Neuronal stem cell (in vitro differentiated cells): Measurements from ENCODE around the gene FAM227B.

Experiments used
- DNase-seq: peaks from one replicate; pipeline ENCODE4 v3.0.0-alpha.2; 2013; ENCODE audit warnings: low spot score
- H2AFZ ChIP-seq: one replicate; pipeline ENCODE4 v1.6.1; 2013; ENCODE audit warnings: mild to moderate bottlenecking, low read length, inconsistent platforms
- H2AK5ac ChIP-seq: 2 replicates; pipeline ENCODE4 v1.6.1; 2013; ENCODE audit warnings: low read depth, mild to moderate bottlenecking, inconsistent platforms, low read length, moderate library complexity, mixed read lengths
- H2BK120ac ChIP-seq: 2 replicates; pipeline ENCODE4 v1.6.1; 2013; ENCODE audit warnings: low read depth, mild to moderate bottlenecking, inconsistent platforms, low read length, moderate library complexity, mixed read lengths
- H2BK12ac ChIP-seq: one replicate; pipeline ENCODE4 v1.6.1; 2013; ENCODE audit warnings: low read length, inconsistent platforms
- H2BK15ac ChIP-seq: 2 replicates; pipeline ENCODE4 v1.6.1; 2013; ENCODE audit warnings: mild to moderate bottlenecking, low read length, inconsistent platforms, mixed read lengths
- H2BK5ac ChIP-seq: one replicate; pipeline ENCODE4 v1.6.1; 2013; ENCODE audit warnings: inconsistent platforms, mild to moderate bottlenecking, low read length, moderate library complexity
- H3K14ac ChIP-seq: one replicate; pipeline ENCODE4 v1.6.1; 2013; ENCODE audit warnings: low read length, inconsistent platforms
- H3K18ac ChIP-seq: 2 replicates; pipeline ENCODE4 v1.6.1; 2013; ENCODE audit warnings: low read length, inconsistent platforms
- H3K23ac ChIP-seq: 2 replicates; pipeline ENCODE4 v1.6.1; 2013; ENCODE audit warnings: low read depth, mild to moderate bottlenecking, mixed read lengths, low read length, inconsistent platforms; ENCODE audit not compliant: poor library complexity
- H3K27ac ChIP-seq: replicated peaks from 3 replicates; pipeline ENCODE4 v1.5.1; 2013; ENCODE audit warnings: low read length, inconsistent platforms
- H3K27me3 ChIP-seq, 3 experiments: 2 replicates each; pipeline ENCODE4 v1.6.1; 2013; ENCODE audit warnings: low read length in 3 of 3, mild to moderate bottlenecking in 2 of 3, inconsistent platforms in 1 of 3, low read depth in 1 of 3, mixed read lengths in 1 of 3, moderate library complexity in 1 of 3; ENCODE audit not compliant: control insufficient read depth in 3 of 3, insufficient read depth in 3 of 3
- H3K36me3 ChIP-seq, 2 donors: replicated peaks in 1 of 2; 2 replicates each; pipeline ENCODE4 v1.6.1; 2013; ENCODE audit warnings: low read length in 2 of 2; ENCODE audit not compliant: control insufficient read depth in 2 of 2, insufficient read depth in 2 of 2
- H3K4ac ChIP-seq: 2 replicates; pipeline ENCODE4 v1.6.1; 2013; ENCODE audit warnings: inconsistent platforms, mild to moderate bottlenecking, low read length, moderate library complexity
- H3K4me1 ChIP-seq, 2 donors: 1 replicate in 1 of 2; 2 replicates in 1 of 2; pipeline ENCODE4 v1.6.1; 2013; ENCODE audit warnings: low read length in 2 of 2, low read depth in 1 of 2; ENCODE audit not compliant: control insufficient read depth in 2 of 2, insufficient read depth in 1 of 2
- H3K4me2 ChIP-seq: one replicate; pipeline ENCODE4 v1.6.1; 2013; ENCODE audit warnings: mild to moderate bottlenecking, low read length, inconsistent platforms; ENCODE audit not compliant: insufficient read depth, poor library complexity, severe bottlenecking
- H3K4me3 ChIP-seq, 2 donors: 2 replicates each; pipeline ENCODE4 v1.5.1; 2013; ENCODE audit warnings: low read length in 2 of 2, mild to moderate bottlenecking in 2 of 2, inconsistent platforms in 1 of 2, moderate library complexity in 1 of 2
- H3K79me1 ChIP-seq: one replicate; pipeline ENCODE4 v1.6.1; 2013; ENCODE audit warnings: low read depth, mild to moderate bottlenecking, inconsistent platforms, low read length, moderate library complexity
- H3K9ac ChIP-seq: one replicate; pipeline ENCODE4 v1.6.1; 2013; ENCODE audit warnings: mild to moderate bottlenecking, low read depth, low read length, inconsistent platforms; ENCODE audit not compliant: poor library complexity
- H3K9me3 ChIP-seq, 2 donors: replicated peaks in 1 of 2; 2 replicates each; pipeline versions ENCODE3 to v1.6.1; 2013; ENCODE audit warnings: low read length in 2 of 2, mild to moderate bottlenecking in 2 of 2, inconsistent platforms in 1 of 2, low read depth in 1 of 2, mixed read lengths in 1 of 2, moderate library complexity in 1 of 2; ENCODE audit not compliant: control insufficient read depth in 2 of 2, insufficient read depth in 1 of 2
- H4K8ac ChIP-seq: one replicate; pipeline ENCODE4 v1.6.1; 2013; ENCODE audit warnings: low read depth, mild to moderate bottlenecking, inconsistent platforms, low read length, moderate library complexity
- H4K91ac ChIP-seq: one replicate; pipeline ENCODE4 v1.6.1; 2013; ENCODE audit warnings: low read length, low read depth, mild to moderate bottlenecking, inconsistent platforms; ENCODE audit not compliant: poor library complexity
- WGBS, 2 donors: extraction: QIAGEN DNeasy Blood & Tissue Kit; methylation state at CpG; one replicate each; pipeline ENCODE4 v1.1.7; 2013; ENCODE audit warnings: missing lambda C conversion rate in 2 of 2, mixed read lengths in 1 of 2; ENCODE audit not compliant: insufficient read length in 2 of 2, insufficient replicate concordance in 1 of 2; ENCODE audit errors: extremely low coverage in 2 of 2; 5-methylcytosine and 5-hydroxymethylcytosine counted together

Gene FAM227B

GRCh38 chr15:49646891-49647290 lies 26.3 kb upstream of the FAM227B start:
- Histone ChIP-seq H3K18ac (no peak overlapping the region), H3K9me3 (no peaks in the 10 kb centered on the region), H2AFZ (no peak overlapping the region), H3K79me1 (no peaks in the 10 kb centered on the region), H2BK5ac (no peak overlapping the region), H2BK15ac (no peak overlapping the region), H3K23ac (no peak overlapping the region), H3K27me3 (no peaks in the 10 kb centered on the region), H3K14ac (no peak overlapping the region), H2BK120ac (no peak overlapping the region), H4K8ac (no peak overlapping the region), H3K4me1 (no peaks in the 10 kb centered on the region), H2BK12ac (no peak overlapping the region), H4K91ac (no peak overlapping the region), H3K9ac (no peak overlapping the region), H3K4ac (no peak overlapping the region), H2AK5ac (no peak overlapping the region), H3K4me3 (no peak overlapping the region), H3K36me3 (peaks cover 0 to 45% of the 10 kb centered on the region in 2 donors), H3K27ac (no peak overlapping the region), H3K4me2 (no peak overlapping the region)
- WGBS, 2 donors = no CpG with 5 or more reads among the region's 2 CpGs
- DNase-seq = no peak

GRCh38 chr15:49645941-49646340 lies 25.3 kb upstream of the FAM227B start:
- Histone ChIP-seq H2BK15ac (no peak overlapping the region), H3K18ac (no peak overlapping the region), H3K79me1 (no peaks in the 10 kb centered on the region), H2BK12ac (no peak overlapping the region), H3K4me3 (no peak overlapping the region), H3K36me3 (peaks cover 0 to 48% of the 10 kb centered on the region in 2 donors), H4K8ac (no peak overlapping the region), H3K4me2 (no peak overlapping the region), H3K27me3 (no peaks in the 10 kb centered on the region), H3K9me3 (no peaks in the 10 kb centered on the region), H2AFZ (no peak overlapping the region), H2BK120ac (no peak overlapping the region), H3K9ac (no peak overlapping the region), H4K91ac (no peak overlapping the region), H2BK5ac (no peak overlapping the region), H3K4ac (no peak overlapping the region), H3K27ac (no peak overlapping the region), H2AK5ac (no peak overlapping the region), H3K14ac (no peak overlapping the region), H3K4me1 (no peaks in the 10 kb centered on the region), H3K23ac (no peak overlapping the region)
- no peak for DNase-seq

- H3K27ac ChIP-seq = no peak overlapping the region
- H3K9me3 ChIP-seq = no peaks in the 10 kb centered on the region
- H2BK12ac ChIP-seq = no peak overlapping the region
- no peak overlapping the region for H3K14ac ChIP-seq
- H3K18ac ChIP-seq = no peak overlapping the region
- no peak overlapping the region for H2BK120ac ChIP-seq
- H3K4ac ChIP-seq = no peak overlapping the region
- H3K36me3 ChIP-seq = peaks cover 0 to 51% of the 10 kb centered on the region in 2 donors
- H3K4me2 ChIP-seq = no peak overlapping the region
- H4K91ac ChIP-seq = no peak overlapping the region
- no peak overlapping the region for H3K23ac ChIP-seq
- no peaks in the 10 kb centered on the region for H3K4me1 ChIP-seq
- H4K8ac ChIP-seq = no peak overlapping the region
- no peak overlapping the region for H2BK15ac ChIP-seq
- DNase-seq = no peak
- no peak overlapping the region for H2AFZ ChIP-seq
- H3K9ac ChIP-seq = no peak overlapping the region
- no peaks in the 10 kb centered on the region for H3K79me1 ChIP-seq
- no peak overlapping the region for H2AK5ac ChIP-seq
- H2BK5ac ChIP-seq = no peak overlapping the region
- H3K4me3 ChIP-seq = no peak overlapping the region
- no peaks in the 10 kb centered on the region for H3K27me3 ChIP-seq
These were observed 24.7 kb upstream of the FAM227B start for GRCh38 chr15:49645277-49645676.

GRCh38 chr15:49644364-49644794 lies 23.8 kb upstream of the FAM227B start:
- H3K9ac ChIP-seq = no peak overlapping the region
- H2AK5ac ChIP-seq = no peak overlapping the region
- no peak overlapping the region for H3K23ac ChIP-seq
- no CpG with 5 or more reads among the region's 1 CpG for WGBS, 2 donors
- DNase-seq = no peak
- no peak overlapping the region for H3K4me2 ChIP-seq
- H3K27ac ChIP-seq = no peak overlapping the region
- H4K8ac ChIP-seq = no peak overlapping the region
- H2BK12ac ChIP-seq = no peak overlapping the region
- H3K79me1 ChIP-seq = no peaks in the 10 kb centered on the region
- no peak overlapping the region for H2AFZ ChIP-seq
- no peak overlapping the region for H3K14ac ChIP-seq
- H3K9me3 ChIP-seq = no peaks in the 10 kb centered on the region
- H3K36me3 ChIP-seq = peaks cover 0 to 55% of the 10 kb centered on the region in 2 donors
- no peak overlapping the region for H2BK5ac ChIP-seq
- no peak overlapping the region for H3K18ac ChIP-seq
- H3K4me1 ChIP-seq = no peaks in the 10 kb centered on the region
- H3K27me3 ChIP-seq = no peaks in the 10 kb centered on the region
- H3K4ac ChIP-seq = no peak overlapping the region
- no peak overlapping the region for H2BK120ac ChIP-seq
- H4K91ac ChIP-seq = no peak overlapping the region
- H3K4me3 ChIP-seq = no peak overlapping the region
- H2BK15ac ChIP-seq = no peak overlapping the region
